HL-60/S4 treated with phorbol 12-myristate 13-acetate at 8.2 ng/mL for 4 days and 3 days (cell line): Measurements from ENCODE around the gene ABHD4.
"Not testable (repeated sequence)": the region's sequence is repeated elsewhere in the genome, so short reads cannot be mapped to it uniquely, and the experiment has no call there.

ENCODE experiments used
- in situ Hi-C: fragments of 300-500 bp; cut with MboI; formaldehyde crosslinking; loops from 2 replicates; pipeline ENCODE4 v1.15.0; 2022; ENCODE audit warnings: low sequenced_read_pairs

The ABHD4 gene

DNA sequence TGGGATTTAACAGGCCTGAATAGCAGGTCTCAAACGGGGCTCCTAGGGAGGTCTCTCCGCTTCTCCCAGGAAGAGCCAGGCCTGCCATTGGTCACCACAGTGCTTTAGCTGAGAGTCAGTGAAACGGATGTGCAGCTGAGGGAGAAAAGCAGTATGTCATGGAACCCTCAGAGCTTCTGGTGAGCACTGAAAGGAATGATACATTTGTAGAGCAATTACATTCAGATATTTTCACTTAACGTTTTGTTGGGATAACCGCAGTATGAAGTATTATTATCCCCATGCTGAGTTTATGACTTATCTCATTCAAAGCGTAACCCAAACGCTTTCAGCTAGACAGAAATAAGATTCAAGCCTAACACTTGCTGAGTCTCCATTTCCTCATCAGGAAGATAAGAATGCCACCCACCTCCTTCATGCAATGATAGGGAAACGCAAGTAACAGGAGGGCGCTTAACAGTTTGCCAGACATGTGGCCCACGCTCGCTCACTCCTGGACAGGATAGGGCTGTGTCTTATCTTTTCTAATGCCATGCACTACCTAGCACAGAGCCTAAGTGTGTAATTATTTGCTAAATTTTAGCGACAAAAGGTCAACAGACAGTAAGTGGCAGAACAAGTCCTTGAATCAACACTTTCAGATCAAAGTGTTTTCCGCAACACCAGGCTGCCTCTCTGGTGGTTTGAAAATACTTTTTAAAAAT lies 37.3 kb upstream of the ABHD4 start:
- in situ Hi-C loops, result no loop called here

- in situ Hi-C loops, result no loop called here
Observed at GRCh38 chr14:22561366-22561660, 36.8 kb upstream of the ABHD4 start.

DNA sequence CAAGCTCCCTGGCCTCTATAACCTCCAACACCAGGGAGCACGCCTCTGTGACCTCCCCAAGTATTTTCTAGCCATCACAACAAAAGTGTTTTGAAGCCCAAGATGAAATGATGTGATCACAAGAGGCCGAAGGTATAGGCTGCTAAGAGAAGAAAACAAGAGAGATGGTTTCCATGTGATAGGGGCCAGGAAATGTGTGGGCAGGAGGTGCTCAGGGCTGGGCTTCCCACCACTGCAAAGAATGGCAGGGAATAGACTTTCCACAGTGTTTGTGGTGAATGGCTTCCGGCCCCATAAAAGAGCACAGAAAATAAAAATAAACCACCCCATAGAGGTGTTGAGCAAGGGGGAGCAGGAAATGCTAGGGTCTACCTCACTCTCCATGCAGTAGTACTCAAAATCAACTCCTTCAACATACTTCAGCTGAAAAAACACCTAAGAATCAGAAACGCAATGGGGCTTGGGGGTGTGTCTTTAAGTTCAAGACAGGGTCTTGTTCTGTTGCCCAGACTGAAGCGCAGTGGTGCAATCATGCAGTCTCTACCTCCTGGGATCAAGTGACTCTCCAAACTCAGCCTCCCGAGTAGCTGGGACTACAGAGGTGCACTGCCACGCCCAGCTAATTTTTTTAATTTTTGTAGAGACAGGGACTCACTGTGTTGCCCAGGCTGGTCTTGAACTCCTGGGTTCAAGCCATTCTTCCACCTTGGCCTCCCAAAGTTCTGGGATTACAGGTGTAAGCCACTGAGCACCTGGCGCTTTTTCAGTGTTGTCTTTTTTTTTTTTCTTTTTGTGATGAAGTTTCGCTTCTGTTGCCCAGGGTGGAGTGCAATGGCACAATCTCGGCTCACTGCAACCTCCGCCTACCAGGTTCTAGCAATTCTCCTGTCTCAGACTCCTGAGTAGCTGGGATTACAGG lies 36.2 kb upstream of the ABHD4 start:
- in situ Hi-C loops, result no loop called here

DNA sequence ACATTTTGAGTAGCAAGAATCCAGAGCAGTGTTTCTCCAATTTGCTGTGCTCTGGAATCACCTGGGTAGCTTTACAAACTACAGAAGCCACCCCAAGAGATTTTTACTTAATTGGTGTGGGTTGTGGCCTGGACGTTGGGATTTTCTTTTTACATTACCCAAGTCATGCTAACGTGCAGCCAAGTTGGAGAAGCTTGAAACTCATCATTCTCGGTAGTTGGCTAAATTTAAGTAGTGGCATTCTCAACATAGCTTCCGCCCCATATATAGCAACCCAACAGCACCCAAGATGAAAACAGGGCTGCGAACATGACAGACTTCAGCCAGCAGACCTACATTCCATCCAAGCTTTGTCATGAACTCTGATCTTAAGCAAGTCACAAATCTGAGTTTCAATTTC lies 34.1 kb upstream of the ABHD4 start:
- in situ Hi-C loops, result no loop called here

DNA sequence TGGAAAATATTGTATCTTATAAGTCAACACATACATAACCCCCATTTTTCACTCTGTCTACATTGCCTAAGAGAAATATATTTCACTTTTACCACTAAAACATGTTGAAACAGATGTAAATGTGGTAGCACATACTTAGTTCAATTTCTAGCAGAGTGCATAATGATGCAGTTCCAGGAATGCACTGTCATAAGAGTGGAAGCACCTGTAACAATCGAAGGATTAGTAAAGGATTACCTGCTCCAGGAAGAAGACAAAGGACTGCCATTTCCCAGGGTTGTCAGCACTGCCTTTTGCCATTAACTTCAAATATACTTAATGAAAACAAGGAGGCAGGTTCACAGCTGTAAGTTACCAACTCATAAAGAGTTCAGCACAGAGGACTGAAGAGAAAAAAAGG lies 33.6 kb upstream of the ABHD4 start:
- in situ Hi-C loops, result no loop called here

DNA sequence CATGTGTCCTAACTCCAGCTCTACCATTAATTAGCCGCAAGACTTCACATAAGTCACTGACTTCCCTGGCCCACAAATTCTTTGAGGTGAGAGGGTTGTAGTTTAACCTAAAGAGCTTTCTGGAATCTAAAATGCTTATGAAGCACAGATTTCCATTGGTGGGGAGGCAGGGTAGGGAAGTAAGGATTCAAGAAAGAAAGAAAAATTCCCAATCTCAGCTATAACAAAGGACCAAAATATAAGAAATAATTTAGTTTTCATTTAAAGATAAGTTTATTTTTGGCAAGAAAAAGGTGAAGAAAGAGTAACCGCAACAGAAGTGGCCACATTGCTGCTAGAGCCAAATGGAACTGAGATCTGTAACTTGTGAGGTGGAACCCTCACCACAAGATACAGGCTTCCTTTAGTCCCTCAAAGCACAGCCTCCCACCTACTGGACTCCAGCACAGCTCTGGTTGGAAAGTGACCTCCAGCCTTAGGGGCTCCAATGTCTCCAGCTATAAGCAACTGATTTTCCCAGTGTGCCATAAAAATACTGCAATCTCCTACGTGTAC lies 32.6 kb upstream of the ABHD4 start:
- in situ Hi-C loops, result no loop called here

DNA sequence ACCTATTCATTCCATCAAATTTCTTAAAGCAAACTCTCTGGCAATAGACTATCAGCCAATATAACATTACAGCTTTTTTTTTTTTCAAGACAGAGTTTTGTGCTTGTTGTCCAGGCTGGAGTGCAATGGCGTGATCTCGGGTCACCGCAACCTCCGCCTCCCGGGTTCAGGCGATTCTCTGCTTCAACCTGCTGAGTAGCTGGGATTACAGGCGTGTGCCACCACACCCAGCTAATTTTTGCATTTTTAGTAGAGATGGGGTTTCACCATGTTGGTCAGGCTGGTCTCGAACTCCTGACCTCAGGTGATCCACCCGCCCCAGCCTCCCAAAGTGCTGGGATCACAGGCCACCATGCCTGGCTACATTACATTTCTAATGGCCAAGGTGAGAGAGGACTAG lies 31.8 kb upstream of the ABHD4 start:
- in situ Hi-C loops, result not testable (repeated sequence)

DNA sequence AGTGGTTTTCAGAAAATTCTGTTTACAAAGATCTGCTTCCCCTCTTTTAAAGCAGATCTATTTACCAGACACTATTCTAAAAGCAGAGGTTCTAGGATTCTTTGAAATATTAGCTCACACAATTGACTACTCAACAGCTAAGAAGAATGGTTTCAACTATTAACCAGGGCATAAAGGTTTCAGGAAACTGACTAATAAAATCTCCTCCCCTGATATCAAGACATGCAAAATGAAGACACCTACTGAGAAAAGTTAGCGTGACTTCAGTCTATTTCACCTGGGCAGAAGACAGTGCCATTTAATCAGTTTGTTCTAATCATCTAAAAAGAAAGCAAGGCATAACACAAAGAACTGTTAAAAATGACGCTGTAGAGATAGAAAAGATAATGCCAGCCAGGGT lies 31.3 kb upstream of the ABHD4 start:
- in situ Hi-C loops, result no loop called here

- in situ Hi-C loops, result no loop called here
Observed at GRCh38 chr14:22567437-22567836, 30.7 kb upstream of the ABHD4 start.

DNA sequence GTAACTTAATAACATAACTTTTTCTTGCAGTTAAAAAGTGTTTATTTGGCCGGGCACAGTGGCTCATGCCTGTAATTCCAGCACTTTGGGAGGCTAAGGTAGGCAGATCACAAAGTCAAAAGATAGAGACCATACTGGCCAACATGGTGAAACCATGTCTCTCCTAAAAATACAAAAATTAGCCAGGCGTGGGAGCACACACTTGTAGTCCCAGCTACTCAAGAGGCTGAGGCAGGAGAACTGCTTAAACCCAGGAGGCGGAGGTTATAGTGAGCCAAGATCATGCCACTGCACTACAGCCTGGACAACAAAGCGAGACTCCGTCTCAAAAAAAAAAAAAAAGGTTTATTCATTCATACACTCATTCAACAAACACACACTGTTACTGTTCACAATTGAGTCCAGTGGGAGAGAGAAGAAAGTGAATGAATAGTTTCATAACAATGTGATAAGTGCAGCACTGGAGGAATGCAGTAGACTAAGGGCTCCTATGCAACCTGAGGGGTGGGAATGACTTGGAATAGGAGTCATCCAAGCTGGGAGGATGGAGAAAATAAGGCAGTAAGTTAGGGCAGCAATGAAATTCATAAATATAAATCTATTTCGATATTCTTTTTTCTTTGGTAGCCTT lies 28.9 kb upstream of the ABHD4 start:
- in situ Hi-C loops, result no loop called here

DNA sequence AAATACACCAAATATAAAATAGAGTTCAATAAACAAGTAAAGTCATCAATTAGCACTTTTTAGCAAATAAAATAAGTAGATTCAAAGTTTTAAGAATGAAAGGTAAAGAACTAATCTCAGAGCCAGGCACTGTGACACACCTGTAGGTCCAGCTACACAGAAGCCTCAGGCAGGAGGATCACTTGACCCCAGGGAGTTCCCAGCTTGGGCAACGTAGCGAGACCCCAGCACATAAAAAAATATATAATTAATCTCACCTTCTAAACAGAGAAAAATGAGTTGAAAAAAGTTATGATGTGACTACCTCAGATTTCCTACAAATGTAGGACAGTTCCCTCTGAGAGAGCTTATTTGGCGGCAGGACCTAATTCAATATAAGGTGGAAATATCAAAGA lies 28.4 kb upstream of the ABHD4 start:
- in situ Hi-C loops, result loop anchor here (10.0 kb wide), 1 partner anchor 75 kb away; the partner anchor contains the start of gene OR6J1

GRCh38 chr14:22570132-22570949 lies 27.8 kb upstream of the ABHD4 start:
- in situ Hi-C loops, result loop anchor here (10.0 kb wide), 1 partner anchor 74 kb away; the partner anchor contains the start of gene OR6J1

- in situ Hi-C loops, result loop anchor here (10.0 kb wide), 1 partner anchor 72 kb away; the partner anchor contains the start of gene OR6J1
Observed at GRCh38 chr14:22572562-22573058, 25.5 kb upstream of the ABHD4 start.

DNA sequence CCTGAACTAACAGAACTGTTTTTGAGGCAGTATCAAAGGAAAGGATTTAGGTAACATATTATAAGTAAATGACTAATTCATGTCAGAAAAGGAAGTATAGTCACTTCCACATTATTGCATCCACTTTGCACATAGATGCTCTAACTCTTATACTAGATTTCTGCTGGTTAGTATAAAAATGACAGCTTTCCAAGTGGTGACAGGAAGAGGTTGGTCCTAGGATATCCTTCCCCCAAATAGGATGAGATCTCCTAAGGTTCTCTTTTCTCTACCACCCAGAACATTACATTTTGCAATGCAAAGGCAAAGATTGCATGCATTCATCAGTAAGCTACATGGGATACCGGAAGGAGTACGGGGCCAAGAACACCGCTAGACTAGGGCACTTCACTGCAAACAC lies 24.3 kb upstream of the ABHD4 start:
- in situ Hi-C loops, result loop anchor here (10.0 kb wide), 1 partner anchor 71 kb away; the partner anchor contains the start of gene OR6J1

GRCh38 chr14:22577334-22577908 lies 20.7 kb upstream of the ABHD4 start:
- in situ Hi-C loops, result loop anchor here (10.0 kb wide), 1 partner anchor 67 kb away; the partner anchor contains the start of gene OR6J1

- in situ Hi-C loops, result loop anchor here (10.0 kb wide), 1 partner anchor 66 kb away; the partner anchor contains the start of gene OR6J1
Observed at GRCh38 chr14:22579236-22579635, 18.9 kb upstream of the ABHD4 start.

DNA sequence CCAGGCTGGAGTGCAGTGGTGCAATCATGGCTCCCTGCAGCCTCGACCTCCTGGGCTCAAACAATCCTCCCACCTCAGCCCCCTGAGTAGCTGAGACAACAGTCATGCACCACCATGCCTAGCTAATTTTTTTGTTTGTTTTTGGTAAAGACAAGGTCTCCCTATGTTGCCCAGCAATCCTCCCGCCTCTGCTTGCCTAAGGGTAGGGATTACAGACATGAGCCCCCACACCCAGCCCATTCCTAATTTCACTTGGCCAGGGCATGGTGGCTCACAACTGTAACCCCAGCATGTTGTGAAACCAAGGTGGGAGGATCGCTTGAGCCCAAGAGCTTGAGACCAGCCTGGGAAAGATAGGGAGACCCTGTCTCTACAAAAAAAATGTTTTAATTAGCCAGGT lies 18.2 kb upstream of the ABHD4 start:
- in situ Hi-C loops, result loop anchor here (10.0 kb wide), 1 partner anchor 65 kb away; the partner anchor contains the start of gene OR6J1

GRCh38 chr14:22580625-22581024 lies 17.5 kb upstream of the ABHD4 start:
- in situ Hi-C loops, result no loop called here

- in situ Hi-C loops, result no loop called here
Observed at GRCh38 chr14:22583994-22584393, 14.1 kb upstream of the ABHD4 start.

GRCh38 chr14:22587247-22587646 lies 10.9 kb upstream of the ABHD4 start:
- in situ Hi-C loops, result no loop called here
